ENCODE data around the gene UBN1.
"Not testable (repeated sequence)": the region's sequence is repeated elsewhere in the genome, so short reads cannot be mapped to it uniquely, and the experiment has no call there.

The UBN1 gene

DNA sequence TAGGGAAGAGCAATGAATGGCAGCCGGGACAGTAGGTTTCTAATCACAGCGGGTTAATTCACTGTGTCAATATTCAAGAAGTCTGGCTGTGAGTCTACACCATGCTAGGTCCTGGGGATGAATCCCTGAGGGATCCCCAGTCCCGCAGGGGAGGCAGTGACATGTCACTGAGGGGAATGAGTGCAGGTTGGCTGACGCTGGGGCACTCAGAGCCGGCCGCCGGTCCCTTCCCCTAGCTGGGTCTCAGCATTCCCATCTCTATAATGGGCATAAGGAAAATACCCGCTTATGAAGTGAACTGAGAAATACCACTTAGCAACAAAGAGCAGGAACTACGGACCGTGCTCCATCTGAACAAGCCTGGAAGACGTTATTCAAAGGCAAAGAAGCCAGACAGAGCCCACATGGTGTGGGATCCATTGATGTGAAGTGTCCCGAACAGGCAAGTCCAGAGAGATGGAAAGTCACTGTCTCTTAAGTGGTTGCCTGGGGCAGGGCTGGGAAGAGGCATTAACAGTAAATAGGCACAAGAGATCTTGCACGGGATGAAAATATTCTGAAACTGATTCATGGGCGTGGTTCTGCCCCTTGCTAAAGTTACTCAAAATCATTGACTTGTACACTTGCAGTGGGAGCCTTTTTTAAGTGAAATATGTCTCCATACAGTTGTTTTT, 57.8 kb downstream of the UBN1 start:
- peak; percentile 24 for DNase-seq (ENCODE audit: low spot score)

DNA sequence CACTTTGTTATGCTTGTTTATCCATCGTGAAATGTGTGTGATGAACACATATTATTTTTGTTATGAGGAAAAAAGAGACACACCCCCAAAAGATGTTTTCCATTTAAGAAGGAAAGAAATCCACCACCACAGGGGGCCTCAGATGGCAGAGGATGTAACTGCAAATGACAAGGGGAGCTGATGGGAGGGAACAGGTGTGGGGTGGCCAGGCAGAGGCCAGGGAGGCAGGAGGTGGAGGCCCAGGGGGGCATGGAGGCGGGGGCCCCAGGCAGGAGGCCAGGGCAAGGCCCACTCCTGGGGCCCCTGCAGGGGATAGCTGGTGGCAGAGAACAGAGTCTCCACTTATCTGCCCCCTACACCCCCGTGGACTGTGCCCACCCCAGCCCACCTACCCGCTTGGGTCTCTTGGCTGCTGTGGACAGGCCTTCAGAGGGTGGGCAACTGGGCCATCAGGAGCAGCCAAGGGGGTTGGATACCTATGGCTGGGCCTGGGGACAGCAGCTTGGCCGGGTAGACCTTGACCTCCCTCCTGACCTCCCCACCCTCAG, 61.6 kb downstream of the UBN1 start:
- peak; percentile 20 for DNase-seq (ENCODE audit: low spot score)

- no peak for DNase-seq (ENCODE audit: low spot score)
These were observed 62.5 kb downstream of the UBN1 start for GRCh38 chr16:4909825-4910224.

DNA sequence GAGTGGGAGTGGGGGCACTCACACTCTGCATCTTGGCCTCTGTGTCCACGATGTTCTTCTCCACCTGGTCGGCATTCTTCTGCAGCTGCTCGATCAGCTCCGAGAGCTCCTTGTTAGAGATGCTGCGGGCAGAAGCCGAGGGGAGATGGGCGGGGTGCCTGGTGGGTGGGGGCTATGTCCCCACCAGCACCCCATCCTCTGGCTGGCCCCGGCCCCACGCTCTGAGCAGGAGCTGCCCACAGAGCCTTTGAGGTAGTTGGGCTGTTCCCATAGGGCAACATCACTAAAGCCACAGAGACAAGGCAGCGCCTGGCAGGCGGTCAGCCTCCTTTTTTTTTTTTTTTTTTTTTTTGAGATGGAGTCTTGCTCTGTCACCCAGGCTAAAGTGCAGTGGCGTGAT, 63.5 kb downstream of the UBN1 start:
- DNase-seq (ENCODE audit: low spot score): no peak

DNA sequence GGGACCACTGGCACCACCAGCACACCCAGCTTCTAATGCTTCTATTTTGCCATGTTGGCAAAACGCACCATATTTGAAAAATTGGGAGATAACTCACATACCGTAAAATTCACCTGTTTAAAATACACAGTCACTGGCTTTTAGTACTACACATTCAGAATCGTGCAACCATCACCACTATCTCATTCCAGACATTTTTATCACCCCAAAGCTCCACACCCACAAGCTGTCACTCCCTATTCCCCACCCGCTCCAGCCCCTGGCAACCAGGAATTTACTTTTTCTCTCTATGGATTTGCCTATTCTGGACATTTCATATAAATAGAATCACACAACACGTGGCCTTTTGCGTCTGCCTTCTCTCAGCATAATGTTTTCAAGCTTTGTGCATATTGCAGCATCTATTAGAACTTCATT, 64.7 kb downstream of the UBN1 start:
- no peak for DNase-seq (ENCODE audit: low spot score)

DNA sequence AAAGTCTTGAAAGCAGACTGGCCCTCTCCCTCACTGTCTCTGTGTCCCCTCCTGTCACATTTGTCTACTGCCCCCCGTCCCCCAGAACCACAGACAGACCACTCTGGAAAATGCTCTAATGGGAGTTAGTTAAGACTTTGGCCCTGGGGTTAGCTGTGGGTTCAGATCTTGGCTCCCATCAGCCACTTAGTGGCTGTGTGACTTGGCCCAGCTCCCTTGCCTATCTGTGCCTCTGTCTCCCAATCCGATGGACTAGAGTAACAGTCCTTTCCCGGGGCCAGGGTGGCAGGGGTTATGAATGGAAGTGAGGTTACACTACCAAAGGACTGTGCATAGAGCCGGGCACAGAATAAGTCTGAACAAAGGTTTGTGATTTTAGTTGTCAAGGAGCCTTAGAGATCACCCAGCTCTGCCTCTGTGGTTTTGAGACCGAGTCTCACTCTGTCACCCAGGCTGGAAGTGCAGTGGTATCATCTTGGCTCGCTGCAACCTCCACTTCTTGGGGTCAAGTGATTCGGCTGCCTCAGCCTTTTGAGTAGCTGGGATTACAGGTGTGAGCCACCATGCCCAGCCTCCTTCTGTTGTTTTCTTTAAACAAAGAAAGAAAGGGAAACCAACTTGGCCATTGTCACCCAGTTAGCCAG, 66.0 kb downstream of the UBN1 start:
- no peak for DNase-seq (ENCODE audit: low spot score)

DNA sequence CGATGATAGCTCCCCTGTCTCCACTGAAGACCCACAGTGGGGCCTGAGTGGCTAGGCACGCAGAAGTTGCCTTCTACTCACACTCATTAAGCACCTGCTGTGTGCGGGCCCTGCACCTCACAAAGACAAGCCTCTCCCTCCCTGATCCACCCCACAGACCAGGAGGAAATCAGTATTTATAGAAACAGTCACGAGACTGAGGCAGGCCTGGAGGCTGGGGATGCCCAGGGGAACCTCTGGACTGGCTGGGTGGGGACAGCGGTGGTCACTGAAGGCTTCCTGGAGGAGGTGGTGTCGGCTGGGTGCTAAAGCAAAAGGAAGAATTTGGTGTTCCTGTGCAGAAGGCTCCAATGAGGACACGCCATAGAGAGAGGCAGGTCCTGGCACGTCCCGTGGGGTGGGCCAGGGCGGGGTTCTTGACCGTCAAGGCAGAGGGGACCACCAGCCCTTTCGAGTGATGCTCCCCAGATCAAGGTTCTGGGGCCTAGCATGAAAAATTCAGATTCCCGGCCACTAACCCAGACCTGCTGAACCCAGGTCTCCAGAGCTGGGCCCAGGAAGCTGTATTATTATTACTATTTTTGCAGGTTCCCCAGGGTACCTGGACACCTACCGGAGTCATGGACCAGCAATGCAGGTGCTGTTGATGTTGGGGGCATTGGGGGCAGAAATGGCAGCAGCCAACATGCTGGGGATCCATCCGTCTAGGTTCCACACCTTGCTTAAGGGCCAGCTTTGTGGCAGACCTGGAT, 66.7 kb downstream of the UBN1 start:
- DNase-seq (ENCODE audit: low spot score): no peak

DNA sequence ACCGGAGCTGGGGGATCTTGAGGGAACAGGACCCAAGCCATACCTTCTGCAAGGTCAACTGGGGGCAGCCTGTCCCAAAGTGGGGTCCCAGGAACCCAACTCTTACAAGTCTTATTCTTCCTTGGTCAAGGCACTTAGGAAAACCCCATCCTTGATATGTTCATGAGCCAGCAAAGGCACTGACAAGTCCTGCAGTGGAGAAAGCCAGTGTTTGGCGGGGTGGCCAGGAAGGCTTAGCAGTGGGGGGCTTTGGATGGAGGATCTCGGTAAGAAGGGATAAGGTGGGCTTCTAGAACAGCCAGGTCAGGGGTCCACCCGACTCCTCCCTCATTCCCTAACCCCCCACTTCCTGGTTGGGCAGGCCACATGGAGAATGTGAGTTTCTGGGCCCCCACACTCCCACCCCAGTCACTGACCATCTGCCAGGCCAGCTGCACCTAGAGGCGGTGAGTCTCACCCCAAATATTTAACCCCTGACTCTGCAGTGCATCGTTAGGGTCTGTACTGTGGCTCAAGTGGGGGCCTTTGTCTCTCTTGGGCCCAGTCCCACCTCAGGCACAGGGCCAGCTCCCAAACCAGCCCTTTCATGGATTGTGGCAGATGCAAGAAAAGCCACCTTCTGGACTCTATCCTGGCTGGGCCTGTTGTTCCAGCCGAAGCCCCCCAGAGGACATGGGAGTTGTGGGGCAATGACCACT, 67.4 kb downstream of the UBN1 start:
- no peak for DNase-seq (ENCODE audit: low spot score)

DNA sequence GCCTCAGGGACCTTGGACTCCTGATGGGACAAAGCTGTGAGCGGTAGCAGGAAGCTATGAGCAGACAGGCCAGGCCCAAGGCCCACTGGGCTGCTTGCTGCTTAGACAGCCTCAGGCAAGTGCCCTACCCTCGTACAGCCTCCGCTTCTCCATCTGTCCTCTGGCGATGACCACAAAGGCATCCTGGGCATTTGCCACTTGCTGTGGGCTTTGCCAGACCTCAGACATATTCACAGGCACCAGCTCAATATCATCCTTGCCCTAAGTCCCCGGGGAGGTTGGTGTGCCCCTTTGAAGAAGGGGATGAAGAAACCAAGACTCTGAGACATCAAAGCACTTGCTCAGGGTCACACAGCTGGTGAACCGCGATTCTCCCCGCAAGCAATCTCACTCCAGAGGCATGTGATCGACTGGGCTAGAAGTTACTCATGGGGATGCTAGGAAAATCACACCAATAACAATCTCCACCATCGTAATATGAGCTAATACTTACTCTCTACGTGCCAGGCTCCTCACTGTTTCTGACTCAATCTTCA, 68.0 kb downstream of the UBN1 start:
- no peak for DNase-seq (ENCODE audit: low spot score)

- no peak for DNase-seq (ENCODE audit: low spot score)
These were observed 69.8 kb downstream of the UBN1 start for GRCh38 chr16:4917117-4917516.

GRCh38 chr16:4918781-4919251, 71.5 kb downstream of the UBN1 start:
- DNase-seq (ENCODE audit: low spot score): peak; percentile 34

- peak; percentile 9 for DNase-seq (ENCODE audit: low spot score)
These were observed 73.5 kb downstream of the UBN1 start for GRCh38 chr16:4920826-4921225.

DNA sequence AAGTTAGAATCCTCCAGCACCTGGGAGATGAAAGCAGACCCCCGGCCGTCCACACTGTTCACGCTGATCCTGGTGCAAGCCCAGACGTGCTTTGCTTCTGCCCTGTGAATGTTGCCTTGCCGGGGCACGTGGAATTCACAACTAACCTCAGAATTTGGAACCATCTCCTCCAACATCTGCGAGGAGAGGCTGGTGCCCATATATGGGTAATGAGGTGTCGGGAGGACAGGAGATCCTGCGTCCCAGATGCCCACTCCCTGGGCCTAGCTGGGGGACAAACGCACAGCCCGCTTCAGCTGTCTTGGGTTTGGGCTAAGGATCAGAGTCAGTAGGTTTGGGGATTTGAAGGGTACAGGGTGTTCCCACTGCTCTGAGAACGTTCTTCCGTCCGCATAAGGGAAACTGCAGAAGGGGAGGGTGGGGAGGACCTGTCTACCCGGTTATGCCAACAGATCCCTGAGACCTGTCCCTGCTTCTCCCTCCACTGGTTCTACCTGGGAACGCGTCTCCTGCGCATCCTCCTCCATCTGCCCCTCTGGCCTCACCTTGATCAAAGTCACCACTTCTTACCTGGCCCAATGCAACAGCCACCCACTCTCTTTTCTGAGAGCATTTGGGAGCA, 75.6 kb downstream of the UBN1 start:
- no peak for DNase-seq (ENCODE audit: low spot score)

DNA sequence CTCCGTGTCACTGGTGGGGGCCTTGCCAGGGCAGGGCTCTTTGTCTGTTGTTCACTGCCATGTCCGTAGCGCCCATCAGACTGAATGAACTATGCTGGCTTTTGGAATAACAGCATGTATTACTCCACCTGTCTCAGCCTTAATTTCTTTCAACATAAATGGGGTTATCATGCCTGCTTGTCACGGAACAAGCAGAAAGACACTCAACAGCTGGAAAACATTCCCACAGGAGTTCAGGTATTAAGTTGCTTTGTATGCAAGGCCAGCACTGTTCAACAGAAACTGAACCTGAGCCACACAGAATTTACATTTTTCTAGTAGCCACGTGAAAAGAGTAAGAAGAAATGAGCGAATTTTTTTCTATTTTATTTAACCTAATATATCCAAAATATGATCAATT, 76.6 kb downstream of the UBN1 start:
- no peak for DNase-seq (ENCODE audit: low spot score)

- no peak for DNase-seq (ENCODE audit: low spot score)
These were observed 77.5 kb downstream of the UBN1 start for GRCh38 chr16:4924593-4925292.

- DNase-seq (ENCODE audit: low spot score): no peak
These were observed 78.0 kb downstream of the UBN1 start for GRCh38 chr16:4925293-4925607.

- DNase-seq (ENCODE audit: low spot score): no peak
These were observed 78.5 kb downstream of the UBN1 start for GRCh38 chr16:4925791-4926190.

- DNase-seq (ENCODE audit: low spot score): no peak
These were observed 79.6 kb downstream of the UBN1 start for GRCh38 chr16:4926928-4927327.

DNA sequence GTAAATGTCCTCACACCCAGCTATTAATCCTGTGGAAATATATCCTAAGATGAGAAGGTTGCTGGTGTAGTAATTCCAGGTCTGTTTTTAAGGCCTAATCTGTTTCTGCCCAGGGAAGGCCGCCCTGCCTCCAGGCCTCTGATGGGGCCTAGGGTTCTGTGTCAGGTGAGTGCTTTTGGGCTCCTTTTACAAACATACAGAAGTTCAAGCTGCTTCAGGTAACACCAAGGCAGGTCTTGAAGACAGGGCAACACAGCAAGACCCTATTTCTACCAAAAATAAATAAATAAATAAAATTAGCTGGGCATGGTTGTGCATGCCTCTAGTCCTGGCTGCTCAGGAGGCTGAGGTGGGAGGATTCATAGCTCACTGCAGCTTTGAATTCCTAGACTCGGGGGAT, 80.4 kb downstream of the UBN1 start:
- no peak for DNase-seq (ENCODE audit: low spot score)

- no peak for DNase-seq (ENCODE audit: low spot score)
These were observed 80.9 kb downstream of the UBN1 start for GRCh38 chr16:4928227-4928626.

GRCh38 chr16:4929619-4930018, 82.3 kb downstream of the UBN1 start:
- DNase-seq (ENCODE audit: low spot score): not testable (repeated sequence)

Measured in D341Med (cell line).